Loucy (cell line): ENCODE data around the gene PAX5.

Experiments
- H2AFZ ChIP-seq: fragments of 200-600 bp; sonication (generic); 2 replicates; pipeline ENCODE4 v1.6.0; 2016; ENCODE audit warnings: antibody characterized with exemption, mild to moderate bottlenecking, low read length, moderate library complexity
- H3F3A ChIP-seq: fragments of 200-600 bp; 2 replicates; pipeline ENCODE4 v1.6.0; 2016; ENCODE audit warnings: antibody characterized with exemption, low read depth, mild to moderate bottlenecking
- H3K27me3 ChIP-seq: fragments of 200-600 bp; sonication (generic); 2 replicates; pipeline ENCODE4 v1.6.1; 2014; ENCODE audit warnings: low read length, mild to moderate bottlenecking; ENCODE audit not compliant: insufficient read depth, poor library complexity, severe bottlenecking
- H3K36me3 ChIP-seq: fragments of 200-600 bp; sonication (generic); 2 replicates; pipeline ENCODE4 v1.6.1; 2016; ENCODE audit warnings: low read length; ENCODE audit not compliant: insufficient read depth
- H3K4me1 ChIP-seq: fragments of 200-600 bp; sonication (generic); 2 replicates; pipeline ENCODE4 v1.5.1; 2014; ENCODE audit warnings: low read length, mild to moderate bottlenecking; ENCODE audit not compliant: insufficient read depth, poor library complexity, severe bottlenecking
- H3K4me2 ChIP-seq: fragments of 200-600 bp; sonication (generic); 2 replicates; pipeline ENCODE4 v1.6.0; 2014; ENCODE audit warnings: antibody characterized with exemption, low read length, low read depth, mild to moderate bottlenecking; ENCODE audit not compliant: poor library complexity, severe bottlenecking
- H3K4me3 ChIP-seq: fragments of 200-600 bp; sonication (generic); 2 replicates; pipeline ENCODE4 v1.5.1; 2014; ENCODE audit warnings: low read length, mild to moderate bottlenecking, mixed read lengths; ENCODE audit not compliant: poor library complexity, severe bottlenecking
- H3K79me2 ChIP-seq: fragments of 200-600 bp; sonication (generic); 2 replicates; pipeline ENCODE4 v1.6.1; 2014; ENCODE audit warnings: low read length; ENCODE audit not compliant: insufficient read depth
- H3K9ac ChIP-seq: fragments of 200-600 bp; sonication (generic); 2 replicates; pipeline ENCODE4 v1.6.0; 2014; ENCODE audit warnings: mild to moderate bottlenecking, low read depth, low read length, moderate library complexity; ENCODE audit not compliant: poor library complexity, severe bottlenecking
- H3K9me2 ChIP-seq: fragments of 200-600 bp; sonication (generic); replicated peaks from 2 replicates; pipeline ENCODE4 v1.6.1; 2016; ENCODE audit warnings: low read depth, low read length, mixed read lengths
- H3K9me3 ChIP-seq: fragments of 200-600 bp; sonication (generic); 2 replicates; pipeline ENCODE4 v1.6.1; 2014; ENCODE audit warnings: mild to moderate bottlenecking, antibody characterized with exemption, low read length, low read depth; ENCODE audit not compliant: insufficient read depth
- H4K20me1 ChIP-seq: fragments of 200-600 bp; sonication (generic); 2 replicates; pipeline ENCODE4 v1.6.0; 2014; ENCODE audit warnings: antibody characterized with exemption, low read length, mild to moderate bottlenecking; ENCODE audit not compliant: insufficient read depth, poor library complexity, severe bottlenecking
- CTCF ChIP-seq: fragments of 200-600 bp; sonication (generic); conservative IDR thresholded peaks from 2 replicates; pipeline ENCODE4 v1.5.1; 2014; ENCODE audit warnings: mild to moderate bottlenecking, antibody characterized with exemption, low read length
- EZH2phosphoT487 ChIP-seq: fragments of 200-600 bp; IDR thresholded peaks from 2 replicates; pipeline ENCODE4 v1.6.1; 2018; ENCODE audit warnings: antibody characterized with exemption, mild to moderate bottlenecking, moderate library complexity, borderline replicate concordance

The PAX5 gene

DNA sequence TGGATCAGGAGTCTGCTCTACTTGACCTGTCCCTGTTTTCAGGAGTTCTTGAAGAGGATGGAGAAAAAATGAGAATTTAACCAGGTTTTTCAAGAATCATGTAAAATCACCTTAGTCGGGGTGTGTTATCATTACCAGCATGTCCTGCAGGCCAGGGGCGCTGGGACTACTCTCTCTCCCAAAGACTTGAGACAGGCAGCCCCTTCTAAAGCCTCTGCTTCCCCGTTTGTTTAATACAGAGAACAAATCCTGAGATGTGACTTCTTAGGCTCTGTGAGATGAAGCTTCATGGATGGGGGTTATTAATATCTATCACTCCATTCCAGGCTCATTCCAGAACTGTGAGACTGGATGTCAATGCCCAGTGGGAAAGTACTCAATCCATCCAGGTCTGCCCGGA, 3.0 kb downstream of the PAX5 start:
- Histone ChIP-seq H3K9me2 (no peaks in the 10 kb centered on the region), H3K36me3 (no peaks in the 10 kb centered on the region), H3F3A (no peaks in the 10 kb centered on the region), H3K9ac (no peak overlapping the region), H3K27me3 (no peaks in the 10 kb centered on the region), H3K4me3 (no peak overlapping the region), H4K20me1 (no peaks in the 10 kb centered on the region), H2AFZ (no peak overlapping the region), H3K79me2 (no peaks in the 10 kb centered on the region), H3K4me2 (peak overlapping the region; percentile 61), H3K4me1 (peaks cover 9% of the 10 kb centered on the region), H3K9me3 (no peaks in the 10 kb centered on the region)
- TF ChIP-seq EZH2phosphoT487, result no peak
- TF ChIP-seq CTCF, result no peak

GRCh38 chr9:37030611-37030939, 3.5 kb downstream of the PAX5 start:
- Histone ChIP-seq H3K4me1 (peaks cover 4% of the 10 kb centered on the region), H3K9ac (no peak overlapping the region), H3K4me2 (peak overlapping the region; percentile 61), H3F3A (no peaks in the 10 kb centered on the region), H3K9me3 (no peaks in the 10 kb centered on the region), H2AFZ (no peak overlapping the region), H3K4me3 (peak overlapping the region; percentile 55), H4K20me1 (no peaks in the 10 kb centered on the region), H3K79me2 (no peaks in the 10 kb centered on the region), H3K27me3 (no peaks in the 10 kb centered on the region), H3K9me2 (no peaks in the 10 kb centered on the region), H3K36me3 (no peaks in the 10 kb centered on the region)
- no peak for TF ChIP-seq EZH2phosphoT487
- no peak for TF ChIP-seq CTCF

- Histone ChIP-seq H3K9me2 (no peaks in the 10 kb centered on the region), H3K27me3 (no peaks in the 10 kb centered on the region), H2AFZ (no peak overlapping the region), H3F3A (no peaks in the 10 kb centered on the region), H3K9ac (no peak overlapping the region), H3K4me3 (peak overlapping the region; percentile 55), H3K9me3 (no peaks in the 10 kb centered on the region), H3K79me2 (no peaks in the 10 kb centered on the region), H3K4me1 (peaks cover 4% of the 10 kb centered on the region), H4K20me1 (no peaks in the 10 kb centered on the region), H3K4me2 (peak overlapping the region; percentile 61), H3K36me3 (no peaks in the 10 kb centered on the region)
- TF ChIP-seq EZH2phosphoT487 (no peak), CTCF (no peak)
Measured at GRCh38 chr9:37029776-37030610, 4.1 kb downstream of the PAX5 start.
